ENCODE measurements around the gene VPS39.

Gene VPS39

DNA sequence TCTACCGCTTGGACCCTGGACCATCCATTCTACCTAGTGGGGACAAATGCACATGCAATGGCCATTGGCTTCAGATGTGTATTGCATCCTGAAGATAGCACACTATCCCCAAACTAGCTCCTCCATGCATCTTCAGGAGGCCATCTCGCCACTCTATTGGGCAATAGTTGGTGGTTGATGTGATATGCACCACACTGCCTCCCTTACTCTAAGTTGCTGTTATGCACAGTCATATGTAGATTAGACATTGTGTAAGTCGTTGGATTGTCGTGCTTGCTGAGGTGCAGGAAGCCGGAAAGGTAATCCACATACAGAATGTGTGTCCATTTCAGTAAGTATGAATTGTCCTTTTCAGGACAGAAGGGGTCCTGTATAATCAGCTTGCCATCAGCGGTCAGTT is 87.1 kb downstream of the VPS39 start:
- CTCF ChIA-PET = interaction anchor here (1.1 kb wide), 1 partner anchor 17 kb away, joined by 4 read pairs; no protein-coding TSS in a partner anchor

DNA sequence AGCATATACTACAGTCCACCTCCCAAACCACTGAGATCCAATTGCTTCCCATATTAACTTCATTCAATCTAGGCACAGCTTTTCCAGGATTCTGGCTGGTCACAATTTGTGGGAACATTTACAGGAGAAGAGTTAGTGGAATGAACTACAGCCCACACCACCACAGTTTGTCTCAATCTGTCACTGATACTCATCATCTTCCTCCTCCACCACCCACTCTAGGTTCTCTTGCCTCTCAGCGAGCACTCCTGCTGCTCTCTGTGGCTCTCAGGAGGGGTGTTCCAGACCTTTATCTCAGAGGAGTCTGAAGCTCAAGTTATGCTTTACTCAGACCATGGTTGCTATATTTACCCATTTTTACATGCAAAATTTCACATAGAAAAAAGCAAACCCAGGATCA is 87.8 kb downstream of the VPS39 start:
- H3K27ac ChIP-seq = no peak overlapping the region
- CTCF ChIA-PET = no interaction called here
- POLR2A ChIA-PET (ENCODE audit: low non-redundant PET) = no interaction called here
- DNase-seq (ENCODE audit: low spot score) = no peak
- TF ChIP-seq, protein P1, sequence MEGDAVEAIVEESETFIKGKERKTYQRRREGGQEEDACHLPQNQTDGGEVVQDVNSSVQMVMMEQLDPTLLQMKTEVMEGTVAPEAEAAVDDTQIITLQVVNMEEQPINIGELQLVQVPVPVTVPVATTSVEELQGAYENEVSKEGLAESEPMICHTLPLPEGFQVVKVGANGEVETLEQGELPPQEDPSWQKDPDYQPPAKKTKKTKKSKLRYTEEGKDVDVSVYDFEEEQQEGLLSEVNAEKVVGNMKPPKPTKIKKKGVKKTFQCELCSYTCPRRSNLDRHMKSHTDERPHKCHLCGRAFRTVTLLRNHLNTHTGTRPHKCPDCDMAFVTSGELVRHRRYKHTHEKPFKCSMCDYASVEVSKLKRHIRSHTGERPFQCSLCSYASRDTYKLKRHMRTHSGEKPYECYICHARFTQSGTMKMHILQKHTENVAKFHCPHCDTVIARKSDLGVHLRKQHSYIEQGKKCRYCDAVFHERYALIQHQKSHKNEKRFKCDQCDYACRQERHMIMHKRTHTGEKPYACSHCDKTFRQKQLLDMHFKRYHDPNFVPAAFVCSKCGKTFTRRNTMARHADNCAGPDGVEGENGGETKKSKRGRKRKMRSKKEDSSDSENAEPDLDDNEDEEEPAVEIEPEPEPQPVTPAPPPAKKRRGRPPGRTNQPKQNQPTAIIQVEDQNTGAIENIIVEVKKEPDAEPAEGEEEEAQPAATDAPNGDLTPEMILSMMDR (conservative IDR thresholded peaks at IDR 0.05; ENCODE audit: low read depth) = no peak

More for the DNA sequence above, 87.1 kb downstream of the VPS39 start:
- no peak for DNase-seq (ENCODE audit: low spot score)
- no peak overlapping the region for H3K27ac ChIP-seq
- TF ChIP-seq, protein P1 (conservative IDR thresholded peaks at IDR 0.05; ENCODE audit: low read depth) = no peak
- POLR2A ChIA-PET (ENCODE audit: low non-redundant PET) = no interaction called here

DNA sequence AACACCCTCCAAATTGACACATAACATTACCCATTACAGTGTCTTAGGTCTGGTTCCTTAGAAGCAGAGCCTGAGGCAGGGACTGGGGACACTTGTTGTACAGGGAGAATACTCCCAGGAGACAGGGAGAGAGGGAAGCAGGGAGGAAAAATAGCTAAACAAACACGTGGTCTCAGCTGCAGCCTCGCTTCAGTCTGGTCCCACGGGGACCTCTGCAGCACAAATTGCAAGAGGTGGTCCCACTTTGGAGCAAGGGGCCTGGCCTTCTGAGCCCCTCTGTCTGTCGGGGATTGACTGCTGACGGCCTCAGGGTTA is 88.7 kb downstream of the VPS39 start:
- CTCF ChIA-PET = no interaction called here
- no peak overlapping the region for H3K27ac ChIP-seq
- TF ChIP-seq, protein P1 (conservative IDR thresholded peaks at IDR 0.05; ENCODE audit: low read depth) = no peak
- DNase-seq (ENCODE audit: low spot score) = no peak
- POLR2A ChIA-PET (ENCODE audit: low non-redundant PET) = no interaction called here

DNA sequence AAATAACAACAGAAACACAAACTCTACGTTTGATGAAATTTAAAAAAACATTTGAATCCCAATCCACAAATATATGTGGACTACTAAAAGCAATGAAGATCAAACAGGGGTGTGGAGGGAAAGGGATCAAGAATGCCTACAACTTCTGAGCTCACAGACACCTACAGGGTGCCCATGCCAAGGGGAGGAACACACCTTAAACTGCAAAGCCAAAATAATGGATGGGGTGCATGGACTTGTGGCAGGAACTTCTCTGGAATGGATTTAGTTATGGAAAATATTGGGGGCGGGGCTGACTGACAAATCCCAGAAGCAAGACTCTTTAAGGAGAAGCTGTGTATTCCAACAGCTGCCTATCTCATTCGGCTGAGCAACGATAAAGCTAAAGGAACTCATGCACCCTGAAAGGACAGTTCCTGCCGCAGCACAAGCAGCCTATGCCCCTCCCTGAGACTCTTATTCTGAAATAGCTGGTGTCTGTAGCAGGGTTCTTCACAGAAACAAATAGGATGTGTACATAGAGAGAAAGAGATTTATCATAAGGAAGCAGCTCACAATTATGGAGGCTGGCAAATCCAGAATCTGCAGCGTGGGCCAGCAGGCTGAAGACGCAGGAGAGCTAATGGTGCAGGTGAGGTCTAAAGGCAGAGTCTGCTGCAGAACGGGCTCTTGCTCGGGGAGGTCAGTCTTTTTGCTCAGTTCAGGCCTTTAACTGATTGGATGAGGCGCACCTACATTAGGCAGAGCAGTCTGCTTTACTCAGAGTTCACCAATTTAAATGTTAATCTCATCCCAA is 89.3 kb downstream of the VPS39 start:
- TF ChIP-seq, protein P1 (conservative IDR thresholded peaks at IDR 0.05; ENCODE audit: low read depth) = no peak
- H3K27ac ChIP-seq = no peak overlapping the region
- DNase-seq (ENCODE audit: low spot score) = no peak
- ChIA-PET CTCF (no interaction called here), POLR2A (ENCODE audit: low non-redundant PET) (no interaction called here)

DNA sequence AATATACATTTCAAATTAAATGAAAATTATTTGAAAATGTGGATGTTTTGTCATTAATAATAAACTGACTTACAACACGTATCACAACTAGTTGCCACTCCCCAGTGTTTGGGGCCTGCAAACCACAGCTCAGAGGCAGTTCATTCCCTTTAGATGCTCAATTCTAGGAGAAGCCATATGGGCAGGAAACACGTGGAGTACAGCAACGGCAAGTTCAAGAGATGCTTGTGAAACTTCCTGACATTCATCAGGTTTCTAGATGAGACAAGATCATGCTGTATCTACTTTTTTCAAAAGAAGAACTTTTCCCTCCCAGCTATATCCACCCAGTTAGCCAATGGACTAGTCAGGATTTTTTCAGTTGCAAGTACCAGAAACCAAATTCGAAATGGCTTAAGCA is 96.2 kb downstream of the VPS39 start:
- ChIA-PET CTCF (interaction anchor here (0.6 to 1.7 kb wide), 2 partner anchors 28 to 41 kb away, joined by 3 to 5 read pairs; no protein-coding TSS in a partner anchor), POLR2A (ENCODE audit: low non-redundant PET) (no interaction called here)
- no peak overlapping the region for H3K27ac ChIP-seq
- TF ChIP-seq, protein P1 (conservative IDR thresholded peaks at IDR 0.05; ENCODE audit: low read depth) = no peak
- no peak for DNase-seq (ENCODE audit: low spot score)

DNA sequence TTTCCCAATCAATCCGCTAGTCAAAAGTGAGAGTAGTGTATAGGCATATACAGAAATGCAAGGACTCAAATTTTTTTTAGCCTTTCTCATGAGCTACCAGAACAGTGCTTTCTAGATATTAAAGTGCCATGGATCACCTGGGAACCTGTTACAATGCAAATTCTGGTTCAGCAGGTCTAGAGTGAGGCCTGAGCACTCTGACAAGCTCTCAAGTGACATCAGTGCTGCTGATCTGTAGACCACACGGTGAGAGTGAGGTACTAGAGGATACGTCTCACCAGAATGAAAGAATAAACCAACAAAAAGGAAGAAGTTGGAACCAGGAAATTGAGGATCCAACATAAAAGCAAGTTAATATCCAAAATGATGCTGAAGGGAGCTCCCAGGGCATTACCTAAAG is 97.7 kb downstream of the VPS39 start:
- ChIA-PET POLR2A (ENCODE audit: low non-redundant PET) (no interaction called here), CTCF (interaction anchor here (0.6 to 1.7 kb wide), 2 partner anchors 26 to 578 kb away, joined by 5 read pairs; no protein-coding TSS in a partner anchor)
- H3K27ac ChIP-seq = no peak overlapping the region
- TF ChIP-seq, protein P1 (conservative IDR thresholded peaks at IDR 0.05; ENCODE audit: low read depth) = no peak
- DNase-seq (ENCODE audit: low spot score) = no peak

All from RWPE1 (cell line).